Stomach (tissue), 9 donors: ENCODE results near the gene INSM1. TPM values are rescaled to one million over a fixed set of nuclear protein-coding genes. Genes with fewer than 3 reads are reported as not detected.

Source experiments
- DNase-seq, 2 donors: peaks; one replicate each; pipeline versions ENCODE4 v3.0.0 to v3.0.0-alpha.2; 2013 to 2019
- H3K27ac ChIP-seq, 5 donors: fragments of 200-600 bp in 4 of 5; sonication (generic) in 4 of 5; one replicate each; pipeline ENCODE4 v1.5.1; 2013 to 2019; ENCODE audit warnings: mild to moderate bottlenecking in 1 of 5, moderate library complexity in 1 of 5
- H3K27me3 ChIP-seq, 3 donors: fragments of 200-600 bp; sonication (generic); one replicate each; pipeline ENCODE4 v1.5.1; 2017 to 2019; ENCODE audit warnings: mixed run types in 1 of 3
- H3K36me3 ChIP-seq, 4 donors: fragments of 200-600 bp; sonication (generic); 1 replicate in 3 of 4; 2 replicates in 1 of 4; pipeline ENCODE4 v1.5.1; 2016 to 2019
- H3K4me1 ChIP-seq, 4 donors: fragments of 200-600 bp; sonication (generic); one replicate each; pipeline ENCODE4 v1.5.1; 2016 to 2019
- H3K4me3 ChIP-seq, 4 donors: fragments of 200-600 bp; sonication (generic) in 3 of 4; one replicate each; pipeline ENCODE4 v1.5.1; 2016 to 2019; ENCODE audit warnings: mild to moderate bottlenecking in 1 of 4
- H3K9me3 ChIP-seq, 4 donors: fragments of 200-600 bp; sonication (generic); one replicate each; pipeline ENCODE4 v1.5.1; 2016 to 2019
- CTCF ChIP-seq, 7 experiments: fragments of 450-650 bp in 4 of 7; fragments of 200-600 bp in 3 of 7; sonication (generic) in 3 of 7; IDR thresholded peaks; one replicate each; pipeline ENCODE4 v1.5.1; 2016 to 2019; ENCODE audit warnings: antibody characterized with exemption in 7 of 7, control low read depth in 2 of 7, mild to moderate bottlenecking in 1 of 7
- EP300 ChIP-seq: sonication (generic); formaldehyde crosslinking; IDR thresholded peaks from one replicate; pipeline ENCODE4 v1.6.1; 2017; ENCODE audit warnings: antibody characterized with exemption
- POLR2A ChIP-seq, 4 donors: fragments of 450-650 bp; IDR thresholded peaks; one replicate each; pipeline ENCODE4 v1.6.1; 2016; ENCODE audit warnings: antibody characterized with exemption in 4 of 4, control low read depth in 2 of 4, mild to moderate bottlenecking in 1 of 4, moderate library complexity in 1 of 4
- POLR2AphosphoS5 ChIP-seq, 3 donors: sonication (generic); formaldehyde crosslinking; IDR thresholded peaks; one replicate each; pipeline ENCODE4 v1.6.1; 2016; ENCODE audit warnings: antibody characterized with exemption in 3 of 3
- WGBS, 5 donors: extraction: QIAGEN DNeasy Blood & Tissue Kit in 3 of 5; methylation state at CpG; one replicate each; pipeline versions ENCODE4 v1.1.5 to v1.1.7; 2013 to 2018; 5-methylcytosine and 5-hydroxymethylcytosine counted together
- intact Hi-C: fragments of 100-400 bp; cut with DNase I; formaldehyde crosslinking; loops from one replicate; pipeline ENCODE4 v1.15.1; 2023; ENCODE audit warnings: low total_unique reads
- polyA plus RNA-seq, 3 donors: library from polyadenylated mRNA; stranded (reverse); fragments of 200-250 nt; gene quantifications; one replicate each; pipeline ENCODE4 v1.2.3, GENCODE V29; 2013
- total RNA-seq, 5 donors: library from RNA; depleted of rRNA; stranded (reverse); fragments of >200 nt; gene quantifications; one replicate each; pipeline versions ENCODE4 v1.1.0 to v1.2.3, GENCODE V29; 2014 to 2016
- donor health status: healthy with polysubstance abuse.
- donor health status: Bipolar disorder and iron deficiency.
- donor health status: healthy.

INSM1 gene
- total and polyA plus RNA-seq, 8 donors: 0.48 to 23.2 (median 2.0) TPM; not detected in 3

GRCh38 chr20:20410678-20411077, 42.8 kb downstream of the INSM1 start:
- no peaks in the 10 kb centered on the region for H3K27me3 ChIP-seq
- intact Hi-C loops: no loop called here
- peak; percentile 78 to 79 for DNase-seq
- no peaks in the 10 kb centered on the region for H3K9me3 ChIP-seq
- no peak overlapping the region for H3K4me3 ChIP-seq
- peak in 2 of 3 donors; percentile 60 to 84 for TF ChIP-seq POLR2AphosphoS5 (IDR thresholded peaks at IDR 0.05)
- no peak for TF ChIP-seq CTCF (IDR thresholded peaks at IDR 0.05)
- TF ChIP-seq EP300: no peak
- no peak for TF ChIP-seq POLR2A (IDR thresholded peaks at IDR 0.05)
- no peak overlapping the region for H3K27ac ChIP-seq
- peaks cover 0 to 31% (median 16%) of the 10 kb centered on the region in 4 donors for H3K4me1 ChIP-seq
- H3K36me3 ChIP-seq: peaks cover 0 to 30% (median 18%) of the 10 kb centered on the region in 4 donors
- WGBS, 5 donors: 26 to 41% (median 31%) methylated on average over 6 of the region's 6 CpGs

- Histone ChIP-seq H3K36me3 (peaks cover 0 to 29% (median 14%) of the 10 kb centered on the region in 4 donors), H3K27me3 (no peaks in the 10 kb centered on the region)
Observed at GRCh38 chr20:20411402-20411801, 43.5 kb downstream of the INSM1 start.

GRCh38 chr20:20411836-20412235, 43.9 kb downstream of the INSM1 start:
- Histone ChIP-seq H3K36me3 (peaks cover 0 to 29% (median 16%) of the 10 kb centered on the region in 4 donors), H3K4me3 (no peak overlapping the region), H3K9me3 (no peaks in the 10 kb centered on the region), H3K27ac (no peak overlapping the region), H3K4me1 (peaks cover 0 to 31% (median 16%) of the 10 kb centered on the region in 4 donors), H3K27me3 (no peaks in the 10 kb centered on the region)
- 91 to 93% (median 93%) methylated on average over 17 of the region's 17 CpGs for WGBS, 5 donors
- intact Hi-C loops: no loop called here
- DNase-seq: no peak
- TF ChIP-seq EP300 (no peak), POLR2A (IDR thresholded peaks at IDR 0.05) (no peak), CTCF (IDR thresholded peaks at IDR 0.05) (no peak), POLR2AphosphoS5 (IDR thresholded peaks at IDR 0.05) (no peak)

More at GRCh38 chr20:20411402-20411801, 43.5 kb downstream of the INSM1 start:
- Histone ChIP-seq H3K9me3 (no peaks in the 10 kb centered on the region), H3K27ac (no peak overlapping the region), H3K4me1 (peaks cover 0 to 31% (median 16%) of the 10 kb centered on the region in 4 donors), H3K4me3 (no peak overlapping the region)
- TF ChIP-seq EP300 (no peak), CTCF (IDR thresholded peaks at IDR 0.05) (no peak), POLR2A (IDR thresholded peaks at IDR 0.05) (no peak), POLR2AphosphoS5 (IDR thresholded peaks at IDR 0.05) (no peak)
- WGBS, 5 donors: 81 to 86% (median 83%) methylated on average over 12 of the region's 12 CpGs
- intact Hi-C loops: no loop called here
- no peak for DNase-seq

GRCh38 chr20:20412750-20413149, 44.8 kb downstream of the INSM1 start:
- Histone ChIP-seq H3K4me1 (peaks cover 0 to 28% (median 16%) of the 10 kb centered on the region in 4 donors), H3K36me3 (peaks cover 0 to 31% (median 18%) of the 10 kb centered on the region in 4 donors), H3K27me3 (no peaks in the 10 kb centered on the region), H3K9me3 (no peaks in the 10 kb centered on the region), H3K4me3 (no peak overlapping the region), H3K27ac (no peak overlapping the region)
- 72 to 86% (median 76%) methylated on average over 9 of the region's 9 CpGs for WGBS, 5 donors
- no peak for DNase-seq
- intact Hi-C loops: no loop called here
- no peak for TF ChIP-seq POLR2A (IDR thresholded peaks at IDR 0.05)
- TF ChIP-seq EP300: no peak
- TF ChIP-seq POLR2AphosphoS5 (IDR thresholded peaks at IDR 0.05): no peak

- H3K27me3 ChIP-seq: no peaks in the 10 kb centered on the region
- 92 to 94% (median 93%) methylated on average over 19 to 21 of the region's 21 CpGs for WGBS, 5 donors
- H3K27ac ChIP-seq: no peak overlapping the region
- intact Hi-C loops: no loop called here
- H3K9me3 ChIP-seq: no peaks in the 10 kb centered on the region
- peak in 1 of 2 donors; percentile 27 for DNase-seq
- peaks cover 0 to 41% (median 27%) of the 10 kb centered on the region in 4 donors for H3K36me3 ChIP-seq
- H3K4me1 ChIP-seq: peaks cover 0 to 22% (median 12%) of the 10 kb centered on the region in 4 donors
- no peak overlapping the region for H3K4me3 ChIP-seq
- TF ChIP-seq POLR2A (IDR thresholded peaks at IDR 0.05) (no peak), EP300 (no peak)
Observed at GRCh38 chr20:20413810-20414281, 45.9 kb downstream of the INSM1 start.
